ENCODE results near the gene PCSK1.
A peak's percentile ranks its signal among the peaks of the same experiment; 100 is the strongest.
"Not testable (repeated sequence)": the region's sequence is repeated elsewhere in the genome, so short reads cannot be mapped to it uniquely, and the experiment has no call there.

PCSK1 gene

GRCh38 chr5:96426831-96427230, 6.2 kb downstream of the PCSK1 start:
- no peak for DNase-seq (ENCODE audit: low read depth)

GRCh38 chr5:96425443-96425842, 7.6 kb downstream of the PCSK1 start:
- no peak for DNase-seq (ENCODE audit: low read depth)

GRCh38 chr5:96415897-96416296, 17.2 kb downstream of the PCSK1 start:
- DNase-seq (ENCODE audit: low read depth) = no peak

- DNase-seq (ENCODE audit: low read depth) = no peak
Observed at GRCh38 chr5:96412868-96413449, 20.1 kb downstream of the PCSK1 start.

- DNase-seq (ENCODE audit: low read depth) = peak; percentile 49
Observed at GRCh38 chr5:96410013-96410412, 23.0 kb downstream of the PCSK1 start.

- DNase-seq (ENCODE audit: low read depth) = peak; percentile 34
Observed at GRCh38 chr5:96408841-96409538, 24.1 kb downstream of the PCSK1 start.

- peak; percentile 89 for DNase-seq (ENCODE audit: low read depth)
Observed at GRCh38 chr5:96408210-96408777, 24.8 kb downstream of the PCSK1 start.

- DNase-seq (ENCODE audit: low read depth) = no peak
Observed at GRCh38 chr5:96407436-96407835, 25.6 kb downstream of the PCSK1 start.

- DNase-seq (ENCODE audit: low read depth) = no peak
Observed at GRCh38 chr5:96404191-96404867, 28.7 kb downstream of the PCSK1 start.

GRCh38 chr5:96402500-96402899, 30.5 kb downstream of the PCSK1 start:
- DNase-seq (ENCODE audit: low read depth) = no peak

- no peak for DNase-seq (ENCODE audit: low read depth)
Observed at GRCh38 chr5:96396878-96397277, 36.2 kb downstream of the PCSK1 start.

- not testable (repeated sequence) for DNase-seq (ENCODE audit: low read depth)
Observed at GRCh38 chr5:96395295-96395694, 37.8 kb downstream of the PCSK1 start.

GRCh38 chr5:96391921-96392320, 41.1 kb downstream of the PCSK1 start:
- no peak for DNase-seq (ENCODE audit: low read depth)

- DNase-seq (ENCODE audit: low read depth) = peak; percentile 29
Observed at GRCh38 chr5:96388176-96388575, 44.9 kb downstream of the PCSK1 start.

- no peak for DNase-seq (ENCODE audit: low read depth)
Observed at GRCh38 chr5:96387616-96388015, 45.4 kb downstream of the PCSK1 start.

- no peak for DNase-seq (ENCODE audit: low read depth)
Observed at GRCh38 chr5:96385538-96385937, 47.5 kb downstream of the PCSK1 start.

- DNase-seq (ENCODE audit: low read depth) = peak; percentile 66
Observed at GRCh38 chr5:96384353-96384752, 48.7 kb downstream of the PCSK1 start.

- no peak for DNase-seq (ENCODE audit: low read depth)
Observed at GRCh38 chr5:96381526-96381925, 51.5 kb downstream of the PCSK1 start.

- no peak for DNase-seq (ENCODE audit: low read depth)
Observed at GRCh38 chr5:96379896-96380295, 53.2 kb downstream of the PCSK1 start.

- DNase-seq (ENCODE audit: low read depth) = no peak
Observed at GRCh38 chr5:96377597-96377996, 55.5 kb downstream of the PCSK1 start.

GRCh38 chr5:96377167-96377566, 55.9 kb downstream of the PCSK1 start:
- DNase-seq (ENCODE audit: low read depth) = peak; percentile 18

GRCh38 chr5:96374653-96375052, 58.4 kb downstream of the PCSK1 start:
- DNase-seq (ENCODE audit: low read depth) = no peak

GRCh38 chr5:96373381-96373733, 59.7 kb downstream of the PCSK1 start:
- no peak for DNase-seq (ENCODE audit: low read depth)
